ENCODE data around the gene CCDC110.

DNA sequence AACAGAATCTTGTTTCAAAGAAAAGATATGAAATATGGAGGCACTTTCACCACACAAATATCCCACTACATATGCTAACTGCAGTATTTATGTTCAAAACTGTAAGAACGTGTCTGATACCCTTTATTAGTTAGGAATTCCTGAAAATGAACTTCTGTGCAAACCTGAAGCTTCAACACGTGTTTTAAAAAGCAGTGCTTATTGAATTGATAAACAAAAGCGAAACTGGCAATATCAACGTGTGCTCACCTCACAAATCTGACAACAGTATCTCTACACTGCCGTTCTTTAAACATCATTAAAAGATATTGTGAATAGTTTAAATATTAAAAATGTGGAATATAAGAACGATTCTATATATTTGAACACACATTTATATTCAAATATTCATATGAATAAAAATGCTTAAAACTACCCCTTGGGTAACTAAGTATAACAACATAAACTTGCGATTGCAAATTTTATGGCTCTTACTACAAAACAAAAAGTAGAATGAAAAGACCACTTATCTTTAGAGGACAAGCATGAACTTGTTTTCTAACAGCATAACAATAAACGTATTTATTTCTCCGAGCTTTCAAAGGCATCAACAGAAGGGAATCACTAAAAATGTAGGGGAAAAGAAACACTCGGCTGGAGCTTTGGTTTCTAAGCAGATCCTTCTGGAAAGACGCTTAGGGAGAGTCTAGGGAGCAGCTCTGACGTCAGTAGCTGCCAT is 76.1 kb downstream of the CCDC110 start, which contains the start of gene LRP2BP:
- TF ChIP-seq CTCF (IDR thresholded peaks at IDR 0.05; ENCODE audit: low read depth, low read length, poor library complexity, severe bottlenecking) (no peak), EZH2phosphoT487 (IDR thresholded peaks at IDR 0.05; ENCODE audit: borderline replicate concordance, low read length) (no peak)

All from DOHH2 (cell line).